ENCODE measurements around the gene SIL1.
"Not testable (repeated sequence)": the region's sequence is repeated elsewhere in the genome, so short reads cannot be mapped to it uniquely, and the experiment has no call there.

The SIL1 gene

DNA sequence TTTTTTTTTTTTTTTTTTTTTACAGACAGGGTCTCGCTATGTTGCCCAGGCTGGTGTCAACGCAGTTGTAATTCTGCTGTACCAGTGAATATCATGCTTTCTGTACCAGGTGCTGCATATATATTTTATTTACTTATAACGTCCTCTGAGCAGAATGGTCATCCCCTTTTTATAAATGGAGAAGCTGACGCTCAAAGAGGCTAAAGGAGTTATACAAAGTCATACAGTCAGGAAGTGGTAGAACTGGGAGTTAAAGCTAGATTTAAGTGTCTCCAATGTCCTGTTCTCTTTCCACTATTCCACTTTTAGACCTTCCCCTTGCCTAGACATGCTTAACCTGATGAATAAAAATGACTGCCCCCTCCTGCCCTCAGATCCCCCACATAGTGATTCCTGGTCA is 1.2 kb upstream of the SIL1 start:
- no peak for DNase-seq

DNA sequence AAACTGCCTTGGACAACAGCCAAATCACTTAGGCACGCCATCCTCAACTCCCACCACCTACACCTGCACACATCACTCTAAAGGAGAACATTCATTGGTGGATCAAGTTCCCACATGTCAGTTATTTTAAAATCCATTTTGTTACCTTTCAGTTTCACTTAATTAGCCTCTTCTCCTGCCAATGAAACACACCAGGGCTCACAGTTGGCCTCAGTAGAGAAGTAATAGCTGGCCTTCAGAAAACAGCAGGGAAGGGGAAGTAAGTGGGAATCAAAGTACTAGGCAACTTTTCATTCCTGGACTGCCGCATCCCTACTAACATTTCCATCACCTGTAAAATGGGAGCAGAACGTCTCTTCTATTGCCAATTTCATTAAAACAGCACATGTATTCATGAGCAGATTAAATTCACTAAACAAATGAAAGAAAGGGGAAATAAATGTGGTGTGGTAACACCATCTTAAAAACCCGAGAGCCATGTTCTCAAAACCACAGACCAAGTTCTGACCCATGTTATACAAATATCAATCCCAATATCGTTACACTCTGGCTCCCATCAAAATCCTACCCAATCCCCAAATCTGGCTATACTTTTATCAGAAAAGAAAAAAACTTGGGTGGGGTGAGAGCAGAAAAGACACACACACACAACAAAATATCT is 1.7 kb downstream of the SIL1 start:
- DNase-seq = no peak

DNA sequence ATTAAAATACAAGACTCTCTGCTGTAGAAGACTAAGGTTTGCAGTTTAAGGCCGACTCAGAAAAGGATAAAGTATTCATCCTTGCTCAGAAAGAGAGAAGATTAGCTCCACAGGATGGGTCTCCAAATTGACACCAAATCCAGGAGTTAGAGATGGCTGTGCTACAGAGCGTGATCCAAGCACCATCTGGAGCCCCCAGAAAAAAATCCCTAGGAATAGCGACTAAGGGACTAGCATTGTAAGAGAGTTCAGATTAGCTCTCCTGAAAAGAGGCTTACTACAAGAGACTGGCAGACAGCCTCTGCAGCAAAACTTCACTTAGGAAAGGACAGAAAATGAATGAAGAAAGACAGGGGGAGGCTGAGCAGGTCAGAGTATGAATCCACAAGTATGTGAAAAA is 3.7 kb downstream of the SIL1 start:
- no peak for DNase-seq

DNA sequence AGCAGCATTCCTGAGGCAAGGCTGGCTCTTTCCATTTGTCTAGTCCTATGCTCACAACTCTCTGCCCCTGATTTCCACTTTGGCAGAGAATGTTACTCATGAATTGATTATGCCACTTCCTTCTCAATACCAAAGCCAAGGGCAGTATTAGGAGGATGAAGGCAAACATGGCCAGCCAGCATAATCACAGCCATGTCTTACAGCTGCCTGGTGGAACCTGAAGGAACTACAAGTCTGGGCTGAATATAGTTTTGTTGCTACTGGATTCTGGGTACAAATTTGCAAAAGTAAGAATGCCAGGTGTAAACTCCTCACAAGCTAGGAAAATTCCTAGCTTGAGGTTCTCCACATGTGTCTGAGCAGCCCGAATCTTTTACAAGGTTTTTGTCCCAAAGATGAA is 4.2 kb downstream of the SIL1 start:
- no peak for DNase-seq

DNA sequence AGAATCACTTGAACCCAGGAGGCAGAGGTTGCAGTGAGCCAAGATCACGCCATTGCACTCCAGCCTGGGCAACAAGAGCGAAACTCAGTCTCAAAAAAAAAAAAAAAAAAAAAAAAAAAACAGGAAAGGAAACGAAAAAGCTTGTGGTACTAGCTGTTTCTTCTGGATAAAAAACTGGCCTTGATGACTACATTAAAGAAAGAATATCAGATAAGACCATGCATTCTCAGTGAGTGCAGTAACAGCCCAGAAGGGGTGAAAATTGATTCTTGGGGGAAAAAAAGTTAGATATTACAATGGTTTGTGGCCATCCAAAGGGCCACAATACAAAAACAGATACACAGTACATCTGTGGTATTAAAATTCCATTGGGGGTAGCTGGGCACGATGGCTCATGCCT is 5.3 kb downstream of the SIL1 start:
- not testable (repeated sequence) for DNase-seq

DNA sequence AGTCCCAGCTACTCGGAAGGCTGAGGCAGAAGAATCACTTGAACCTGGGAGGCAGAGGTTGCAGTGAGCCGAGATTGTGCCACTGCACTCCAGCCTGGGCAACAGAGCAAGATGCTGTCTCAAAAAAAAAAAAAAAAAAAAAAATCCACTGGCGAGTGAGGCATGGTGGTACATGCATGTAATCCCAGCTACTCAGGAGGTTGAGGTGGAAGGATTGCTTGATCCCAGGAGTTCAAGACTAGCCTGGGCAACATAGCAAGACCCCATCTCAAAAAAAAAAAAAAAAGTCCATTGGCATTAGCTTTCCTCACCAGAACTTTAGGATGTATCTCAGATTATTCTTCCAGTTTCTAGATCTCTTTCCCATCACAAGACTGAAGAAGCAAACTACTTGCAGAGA is 6.2 kb downstream of the SIL1 start:
- DNase-seq = not testable (repeated sequence)

DNA sequence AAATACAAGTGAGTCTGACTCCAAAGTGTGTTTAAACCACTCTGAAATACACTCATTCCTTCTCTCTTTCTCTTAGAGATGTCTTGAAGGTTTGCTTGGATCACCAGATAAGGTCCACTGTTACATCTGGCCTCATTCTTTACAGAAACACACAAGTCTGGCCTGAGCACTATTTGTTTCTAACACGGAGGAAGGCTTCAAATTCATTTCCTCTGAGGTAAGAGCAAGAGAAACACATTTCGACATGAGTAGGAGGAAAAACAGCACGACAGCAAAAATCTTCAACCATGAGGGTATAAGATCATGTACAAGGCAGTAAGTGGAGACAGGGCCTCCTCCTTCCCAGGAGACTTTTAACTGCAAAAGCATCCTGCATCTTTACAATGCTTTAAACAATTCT is 8.0 kb downstream of the SIL1 start:
- DNase-seq = no peak

DNA sequence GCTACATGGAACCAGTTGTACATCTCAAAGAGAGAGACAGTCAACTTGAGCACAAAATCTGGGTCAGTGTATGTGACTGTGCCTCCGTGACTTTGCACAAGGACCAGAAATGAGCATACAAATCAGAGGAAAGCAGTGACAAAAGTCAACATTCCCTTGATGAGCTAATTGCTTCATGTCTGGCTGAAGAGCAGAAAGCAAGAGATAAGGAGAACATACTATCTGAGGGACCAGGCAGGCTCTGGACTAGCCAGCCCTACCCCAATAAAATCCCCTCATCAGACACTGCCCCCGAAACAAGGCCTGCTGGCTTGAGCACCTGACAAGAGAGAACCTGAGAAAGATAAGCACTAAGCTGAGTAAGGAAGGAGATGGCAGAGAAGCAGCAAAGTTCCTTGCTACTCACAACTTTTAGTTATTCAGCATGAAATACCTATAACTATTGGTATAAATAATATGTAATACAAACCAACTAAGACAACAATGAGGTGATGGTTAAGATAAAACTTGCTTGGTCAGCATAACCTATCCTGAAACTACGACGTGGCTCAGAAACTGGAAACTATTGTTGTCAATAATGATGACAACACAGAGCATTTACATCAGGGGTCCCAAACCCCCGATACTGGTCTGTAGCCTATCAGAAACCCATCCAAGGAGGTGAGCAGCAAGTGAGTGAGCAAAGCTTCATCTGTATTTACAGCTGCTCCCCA is 9.5 kb downstream of the SIL1 start:
- DNase-seq = no peak

DNA sequence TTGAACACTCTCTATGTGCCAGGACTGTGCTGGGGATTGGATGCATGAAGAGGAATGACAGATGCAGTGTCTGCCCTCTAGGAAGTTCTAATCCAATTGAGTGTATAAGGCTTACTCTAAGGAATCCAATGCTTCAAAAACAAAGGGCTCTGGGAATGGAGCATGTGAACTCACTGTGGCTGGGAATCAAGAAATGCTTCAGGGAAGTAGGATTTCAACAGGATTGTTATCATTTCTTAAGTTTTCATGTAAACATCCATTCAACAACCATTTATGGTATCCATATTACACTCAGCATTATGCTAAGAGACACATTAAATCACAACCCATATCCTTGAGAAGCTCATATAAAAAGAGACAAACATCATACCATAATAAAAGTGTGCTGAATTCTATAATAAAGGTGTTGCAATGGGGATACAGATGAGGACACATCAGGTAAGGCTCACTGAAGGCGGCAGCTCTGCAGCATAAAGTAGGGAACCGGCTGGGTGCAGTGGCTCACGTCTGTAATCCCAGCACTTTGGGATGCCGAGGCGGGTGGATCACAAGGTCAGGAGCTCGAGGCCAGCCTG is 11.3 kb downstream of the SIL1 start:
- DNase-seq = no peak

DNA sequence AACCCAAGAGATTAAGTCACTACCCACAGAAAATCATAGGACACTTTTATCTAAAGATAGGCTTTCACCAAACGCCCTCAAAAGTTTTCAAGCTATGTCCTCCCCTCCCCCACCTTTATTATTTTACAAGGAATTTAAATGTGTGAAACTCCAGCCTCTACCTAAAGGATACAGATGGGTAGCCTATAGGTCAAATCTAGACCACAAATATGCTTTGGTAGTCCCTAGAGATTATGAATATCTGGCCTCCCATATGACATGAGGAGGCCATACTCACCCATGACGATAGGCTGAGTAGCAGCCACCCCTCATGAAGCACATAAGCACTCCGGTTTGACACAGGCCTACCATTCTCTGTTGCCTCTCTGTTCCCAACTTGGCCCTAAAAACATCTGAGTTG is 11.9 kb downstream of the SIL1 start:
- DNase-seq = peak; percentile 30

DNA sequence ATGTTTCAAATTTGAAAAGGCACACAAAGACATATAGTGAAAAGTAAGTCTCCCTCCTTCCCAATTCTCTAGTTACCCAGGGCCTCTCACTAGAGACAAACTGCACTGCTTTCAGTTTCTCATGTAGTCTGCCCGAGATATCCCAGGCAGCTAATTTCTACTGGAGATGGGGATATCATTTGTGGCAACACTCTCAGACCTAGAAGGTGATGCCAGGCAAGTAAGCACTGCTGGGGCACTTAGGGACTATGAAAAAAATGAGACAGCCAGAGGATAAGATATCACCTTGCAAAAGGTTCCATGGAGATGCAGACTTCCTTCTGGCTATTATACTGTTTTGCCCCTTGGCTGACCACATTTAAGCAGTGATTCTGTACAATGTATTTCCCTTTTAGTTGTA is 12.6 kb downstream of the SIL1 start:
- no peak for DNase-seq

DNA sequence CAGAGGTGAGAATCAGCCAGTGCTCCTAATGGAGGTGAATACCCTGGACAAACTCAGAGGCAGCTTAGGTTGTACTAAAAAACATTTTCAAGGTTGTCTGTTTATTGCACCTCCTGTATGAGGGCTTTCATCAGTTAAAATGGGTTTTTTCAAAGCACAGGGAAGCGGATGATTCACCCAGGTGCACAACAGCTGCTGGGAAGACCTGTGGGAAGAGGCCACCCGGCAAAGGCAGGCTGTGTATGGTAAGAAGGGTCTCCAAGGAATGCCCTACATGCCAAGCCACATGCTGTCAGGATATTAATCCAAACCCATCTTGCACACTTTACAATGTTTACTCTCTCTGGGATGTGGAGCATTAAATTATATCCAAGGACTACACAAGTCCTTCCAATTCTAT is 14.7 kb downstream of the SIL1 start:
- no peak for DNase-seq

DNA sequence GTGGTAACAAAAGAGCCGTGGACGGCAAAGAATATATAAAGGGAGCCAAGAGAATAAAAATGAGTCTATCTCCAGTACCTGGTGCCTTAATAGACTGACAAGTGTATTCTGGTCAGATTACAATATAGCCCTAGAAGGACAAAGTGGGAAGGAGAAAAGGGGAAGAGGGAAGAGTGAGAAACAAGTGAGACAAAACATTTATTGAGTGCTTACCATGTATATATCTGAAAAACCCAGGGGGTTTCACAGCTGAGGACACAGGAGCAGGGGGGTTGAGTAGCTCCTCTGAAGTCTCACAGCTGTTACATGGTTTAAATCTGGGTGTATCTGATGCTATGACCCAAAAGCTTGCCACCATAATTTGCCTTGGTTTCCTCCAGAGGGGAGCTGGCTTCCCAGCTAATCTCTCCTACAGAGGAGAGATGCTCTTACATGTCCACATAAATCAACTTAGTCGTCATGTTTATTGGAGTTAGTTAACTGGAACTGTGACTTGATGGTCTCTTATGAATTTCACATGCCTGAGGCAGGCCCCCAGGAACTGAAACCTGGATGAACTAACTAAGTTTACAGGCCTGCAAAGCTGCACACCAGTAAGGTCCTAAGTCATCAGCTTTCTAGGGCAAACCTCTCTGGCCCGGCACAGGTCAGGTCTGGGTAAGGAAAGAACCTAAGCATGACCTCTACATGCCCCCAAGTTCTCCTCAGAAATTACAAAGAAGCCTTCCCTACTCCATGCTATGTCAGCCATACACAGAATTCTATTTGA is 15.5 kb downstream of the SIL1 start:
- DNase-seq = no peak

DNA sequence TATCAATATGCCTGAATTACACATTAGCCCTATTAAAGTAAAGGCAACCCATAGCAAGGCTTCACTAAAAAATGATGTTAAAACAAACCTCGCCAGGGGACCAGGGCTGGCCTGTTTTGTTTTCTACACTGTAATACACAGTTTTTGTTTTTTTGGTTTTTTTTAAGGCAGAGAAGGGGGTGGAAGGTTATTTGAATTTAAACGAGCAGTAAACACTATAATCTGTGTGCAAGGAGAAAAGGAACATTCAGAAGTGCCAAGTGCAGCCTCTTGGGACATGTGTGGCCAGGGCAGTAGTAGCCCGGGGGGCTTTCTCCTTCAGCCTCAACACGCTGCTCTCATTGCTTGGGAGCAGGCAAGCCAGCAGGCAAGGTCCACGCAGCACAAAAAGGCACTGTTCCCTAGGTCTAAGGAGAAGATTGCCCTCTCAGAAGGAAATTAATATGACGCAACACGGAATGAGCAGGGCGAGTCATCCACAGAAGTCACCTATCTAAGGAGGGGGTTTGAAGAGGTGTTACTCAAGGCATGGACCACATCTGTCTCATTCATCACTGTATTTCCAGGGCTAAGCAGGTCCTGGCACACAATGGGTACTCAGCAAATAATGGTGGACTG is 16.2 kb downstream of the SIL1 start:
- peak; percentile 56 for DNase-seq

DNA sequence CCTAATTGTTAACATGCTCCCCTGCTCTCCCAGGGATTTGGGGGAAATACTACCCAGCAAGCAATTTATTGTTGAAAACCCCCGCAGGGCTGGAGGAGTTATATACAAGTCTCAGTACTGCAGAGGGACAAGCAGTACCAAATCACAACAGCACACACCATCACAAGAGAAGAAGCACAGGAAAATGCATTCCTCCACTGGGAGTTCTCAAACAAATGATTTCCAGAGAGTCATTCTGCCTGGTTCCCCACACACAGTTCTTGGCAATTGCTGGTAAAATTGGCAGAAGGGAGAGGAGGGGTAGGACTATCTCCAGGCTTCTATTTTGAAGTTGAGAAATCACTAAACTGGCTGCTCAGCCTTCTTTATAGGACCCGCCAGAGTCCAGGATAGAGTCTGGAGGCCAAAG is 16.8 kb downstream of the SIL1 start:
- DNase-seq = no peak

DNA sequence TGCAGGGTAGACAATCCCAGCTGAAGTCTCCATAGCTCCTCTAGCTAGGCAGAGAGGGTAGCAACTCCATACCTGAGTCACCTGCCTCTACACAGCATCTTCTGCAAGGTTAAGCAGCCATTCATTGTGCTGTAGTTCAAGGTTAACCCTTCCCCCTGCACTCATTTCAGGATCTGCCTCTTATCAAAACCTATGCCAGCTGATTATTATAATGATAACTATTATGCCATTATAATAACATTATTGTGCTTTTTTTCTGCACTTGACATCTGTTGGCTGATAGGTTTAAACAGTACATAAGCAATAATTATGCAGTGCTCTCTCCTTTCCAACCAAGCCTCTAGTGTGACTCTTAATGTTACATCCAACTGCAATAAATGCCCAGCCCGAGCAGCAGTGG is 17.3 kb downstream of the SIL1 start:
- DNase-seq = no peak

DNA sequence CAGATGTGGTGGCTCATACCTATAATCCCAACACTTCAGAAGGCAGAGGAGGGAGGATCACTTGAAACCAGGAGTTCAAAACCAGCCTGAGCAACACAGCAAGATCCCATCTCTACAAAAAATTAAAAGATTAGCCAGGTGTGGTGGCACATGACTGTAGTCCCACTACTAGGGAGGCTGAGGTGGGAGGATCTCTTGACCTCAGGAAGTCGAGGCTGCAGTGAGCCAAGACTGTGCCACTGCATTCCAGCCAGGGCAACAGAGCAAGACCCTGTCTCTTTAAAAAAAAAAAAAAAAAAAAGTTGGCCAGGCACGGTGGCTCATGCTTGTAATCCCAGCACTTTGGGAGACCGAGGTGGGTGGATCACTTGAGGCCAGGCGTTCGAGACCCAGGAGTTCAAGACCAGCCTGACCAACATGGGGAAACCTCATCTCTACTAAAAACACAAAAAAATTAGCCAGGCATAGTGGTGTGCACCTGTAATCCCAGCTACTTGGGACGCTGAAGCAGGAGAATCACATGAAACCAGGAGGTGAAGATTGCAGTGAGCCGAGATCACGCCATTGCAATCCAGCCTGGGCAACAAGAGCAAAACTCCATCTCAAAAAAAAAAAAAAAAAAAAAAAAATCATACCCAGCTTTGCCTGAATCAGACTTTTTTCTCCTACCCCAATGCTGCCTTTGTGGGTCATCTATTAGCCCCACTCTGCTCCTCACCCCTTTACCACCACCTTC is 18.2 kb downstream of the SIL1 start:
- not testable (repeated sequence) for DNase-seq

DNA sequence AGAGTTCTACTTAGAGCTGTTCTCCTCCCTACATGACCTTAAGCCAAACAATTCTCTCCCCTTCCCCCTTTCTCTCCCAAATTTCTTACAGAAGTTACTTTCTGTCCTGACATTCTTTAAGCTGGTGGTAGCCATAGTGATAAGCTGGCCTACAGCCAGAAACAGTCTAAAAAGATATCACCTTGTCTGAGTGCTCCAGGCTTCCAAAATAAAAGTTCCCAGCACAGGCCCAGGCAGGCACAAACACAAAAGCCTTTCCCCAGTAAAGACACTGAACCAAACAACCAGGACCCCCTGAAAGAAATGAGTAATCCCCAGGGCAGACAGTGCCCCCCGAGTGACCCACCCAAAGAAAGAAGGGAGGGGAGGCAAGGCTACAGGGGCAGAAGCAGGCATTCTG is 19.2 kb downstream of the SIL1 start:
- no peak for DNase-seq

DNA sequence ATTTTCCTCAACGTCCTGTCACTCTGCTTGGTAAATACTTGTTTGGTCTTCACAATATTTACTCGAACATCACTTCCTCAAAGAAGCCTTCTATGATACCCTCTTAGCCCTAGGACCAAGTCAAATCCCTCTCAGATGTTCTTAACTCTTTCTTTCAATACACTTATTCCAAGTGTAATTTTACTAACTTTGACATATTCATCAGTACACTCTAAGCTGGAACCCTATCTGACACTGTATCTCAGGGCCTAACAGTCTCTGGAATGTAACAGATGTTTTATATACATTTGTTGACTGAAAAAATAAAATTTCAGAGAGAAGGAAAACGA is 19.6 kb downstream of the SIL1 start:
- DNase-seq = no peak

DNA sequence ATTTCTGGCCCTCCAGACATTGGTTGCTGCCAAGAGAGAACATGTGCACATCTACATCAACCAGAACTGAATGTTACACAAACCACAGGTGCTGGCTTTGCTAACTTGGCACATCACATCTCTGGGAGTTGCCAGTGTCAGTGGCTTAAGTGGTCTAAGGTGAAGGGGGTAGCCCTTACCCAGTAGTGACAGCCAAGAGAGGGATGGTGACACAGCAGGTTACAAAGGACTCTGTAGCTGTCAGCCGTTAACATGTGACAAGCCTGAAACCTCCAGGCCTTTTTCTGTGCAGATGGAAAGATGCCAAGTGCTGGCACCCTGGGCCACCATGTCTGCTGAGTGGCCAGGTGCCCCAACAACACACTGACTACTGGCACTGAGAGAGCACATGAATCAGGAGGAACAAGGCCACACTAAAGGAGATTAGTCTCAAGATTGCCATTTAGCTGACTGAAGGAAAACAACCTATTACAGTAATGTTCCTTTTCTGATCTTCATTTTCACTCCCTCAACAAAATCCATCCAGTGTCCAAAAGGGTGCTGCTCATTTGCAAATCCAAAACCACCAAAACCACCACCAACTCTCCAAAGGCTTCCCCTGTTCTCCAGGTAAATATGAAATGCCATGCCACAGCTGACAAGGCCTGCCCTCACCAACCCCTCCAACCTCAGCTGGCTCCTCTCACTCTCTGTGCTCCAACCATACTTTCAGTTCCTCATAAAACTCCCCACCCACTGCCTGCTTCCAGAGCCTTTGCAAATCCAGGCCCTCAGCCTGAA is 20.2 kb downstream of the SIL1 start:
- no peak for DNase-seq

DNA sequence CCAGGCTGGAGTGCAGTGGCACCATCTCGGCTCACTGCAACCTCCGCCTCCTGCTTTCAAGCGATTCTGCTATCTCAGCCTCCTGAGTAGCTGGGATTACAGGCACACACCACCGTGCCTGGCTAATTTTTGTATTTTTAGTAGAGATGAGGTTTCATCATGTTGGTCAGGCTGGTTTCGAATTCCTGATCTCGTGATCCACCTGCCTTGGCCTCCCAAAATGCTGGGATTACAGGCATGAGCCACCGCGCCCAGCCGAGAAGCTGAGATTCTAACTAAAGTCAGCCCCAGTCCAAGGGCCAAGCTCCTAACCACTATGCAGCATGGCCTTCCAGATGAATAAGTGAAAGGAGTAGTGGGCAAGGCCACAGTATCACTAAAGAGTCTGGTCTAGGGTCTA is 20.9 kb downstream of the SIL1 start:
- not testable (repeated sequence) for DNase-seq

DNA sequence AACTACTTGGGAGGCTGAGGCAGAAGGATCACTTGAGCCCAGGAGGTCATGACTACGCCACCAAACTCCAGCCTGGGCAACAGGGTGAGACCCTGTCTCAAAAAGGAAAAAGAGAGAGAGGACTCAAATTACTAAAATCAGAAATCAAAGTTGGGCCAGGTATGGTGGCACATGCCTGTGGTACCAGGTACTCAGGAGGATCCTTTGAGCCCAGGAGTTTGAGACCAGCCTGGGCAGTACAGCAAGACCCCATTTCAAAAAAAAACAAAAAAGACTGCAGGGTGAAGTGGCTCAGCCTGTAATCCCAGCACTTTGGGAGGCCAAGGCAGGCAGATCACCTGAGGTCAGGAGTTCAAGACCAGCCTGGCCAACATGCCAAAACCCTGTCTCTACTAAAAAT is 23.8 kb downstream of the SIL1 start:
- DNase-seq = not testable (repeated sequence)
